Measurements from ENCODE around the gene LONRF3. TPM values are rescaled to one million over a fixed set of nuclear protein-coding genes. Genes with fewer than 3 reads are reported as not detected.

The LONRF3 gene
- total RNA-seq, 4 donors from 2014 or later, result 2.8 to 27.3 (median 17.3) TPM

GRCh38 chrX:119003462-119003861, 29.0 kb downstream of the LONRF3 start:
- DNase-seq, result no peak
- TF ChIP-seq POLR2A (IDR thresholded peaks at IDR 0.05), result no peak
- no peaks in the 10 kb centered on the region for H3K36me3 ChIP-seq
- H3K27me3 ChIP-seq, result no peaks in the 10 kb centered on the region
- no peaks in the 10 kb centered on the region for H3K4me1 ChIP-seq
- intact Hi-C loops (cut with DNase I; ENCODE audit: low total_unique reads) (no loop called here), in situ Hi-C loops (cut with MboI; ENCODE audit: low pct_ligation_motif_present in 1 of 4, low pct_unique_long_range_greater_than_20kb in 1 of 4, low sequenced_read_pairs in 3 of 4) (loop anchor here in 3 of 4 donors (10.0 to 25.0 kb wide), 2 partner anchors 159 to 166 kb away; no protein-coding TSS in a partner anchor)
- H3K9me3 ChIP-seq, result no peaks in the 10 kb centered on the region
- H3K27ac ChIP-seq, result no peak overlapping the region
- WGBS, 2 donors (ENCODE audit: low coverage in 1 of 2), result 27 to 34% methylated on average over 3 of the region's 3 CpGs
- H3K4me3 ChIP-seq, result no peak overlapping the region

- H3K4me1 ChIP-seq, result no peaks in the 10 kb centered on the region
- intact Hi-C loops (cut with DNase I; ENCODE audit: low total_unique reads) (no loop called here), in situ Hi-C loops (cut with MboI; ENCODE audit: low pct_ligation_motif_present in 1 of 4, low pct_unique_long_range_greater_than_20kb in 1 of 4, low sequenced_read_pairs in 3 of 4) (loop anchor here in 3 of 4 donors (10.0 to 25.0 kb wide), 2 partner anchors 160 to 168 kb away; no protein-coding TSS in a partner anchor)
- 21% methylated on average over 5 of the region's 5 CpGs; no CpG with 5 or more reads in 1 of the 2 donors for WGBS, 2 donors (ENCODE audit: low coverage in 1 of 2)
- H3K36me3 ChIP-seq, result no peaks in the 10 kb centered on the region
- no peak overlapping the region for H3K4me3 ChIP-seq
- no peak overlapping the region for H3K27ac ChIP-seq
- DNase-seq, result peak; percentile 53
- H3K27me3 ChIP-seq, result no peaks in the 10 kb centered on the region
- TF ChIP-seq CTCF (IDR thresholded peaks at IDR 0.05) (peak; percentile 46 to 95 (median 69)), EP300 (IDR thresholded peaks at IDR 0.05; ENCODE audit: low read depth) (no peak)
- no peaks in the 10 kb centered on the region for H3K9me3 ChIP-seq
These were observed 30.6 kb downstream of the LONRF3 start for GRCh38 chrX:119004920-119005524.

- 91% methylated on average over 3 of the region's 3 CpGs; no CpG with 5 or more reads in 1 of the 2 donors for WGBS, 2 donors (ENCODE audit: low coverage in 1 of 2)
- in situ Hi-C loops (cut with MboI; ENCODE audit: low pct_ligation_motif_present in 1 of 4, low pct_unique_long_range_greater_than_20kb in 1 of 4, low sequenced_read_pairs in 3 of 4), result loop anchor here in 3 of 4 donors (10.0 to 25.0 kb wide), 2 partner anchors 162 to 170 kb away; no protein-coding TSS in a partner anchor
- H3K4me3 ChIP-seq, result no peak overlapping the region
These were observed 32.9 kb downstream of the LONRF3 start for GRCh38 chrX:119007189-119007770.

GRCh38 chrX:119008110-119008744, 33.8 kb downstream of the LONRF3 start:
- peak; percentile 21 for DNase-seq
- intact Hi-C loops (cut with DNase I; ENCODE audit: low total_unique reads), result no loop called here
- WGBS, 2 donors (ENCODE audit: low coverage in 1 of 2), result 0 to 10% methylated on average over 1 to 3 of the region's 3 CpGs
- no peaks in the 10 kb centered on the region for H3K4me1 ChIP-seq
- in situ Hi-C loops (cut with MboI; ENCODE audit: low pct_ligation_motif_present in 1 of 4, low pct_unique_long_range_greater_than_20kb in 1 of 4, low sequenced_read_pairs in 3 of 4), result loop anchor here in 3 of 4 donors (10.0 to 25.0 kb wide), 2 partner anchors 163 to 171 kb away; no protein-coding TSS in a partner anchor
- no peak overlapping the region for H3K27ac ChIP-seq
- H3K36me3 ChIP-seq, result no peaks in the 10 kb centered on the region
- no peak overlapping the region for H3K4me3 ChIP-seq
- H3K27me3 ChIP-seq, result no peaks in the 10 kb centered on the region
- peak; percentile 31 to 60 (median 44) for TF ChIP-seq CTCF (IDR thresholded peaks at IDR 0.05)
- TF ChIP-seq POLR2A (IDR thresholded peaks at IDR 0.05), result no peak
- no peaks in the 10 kb centered on the region for H3K9me3 ChIP-seq

More at GRCh38 chrX:119007189-119007770, 32.9 kb downstream of the LONRF3 start:
- Histone ChIP-seq H3K36me3 (no peaks in the 10 kb centered on the region), H3K27ac (no peak overlapping the region), H3K4me1 (no peaks in the 10 kb centered on the region), H3K9me3 (no peaks in the 10 kb centered on the region), H3K27me3 (no peaks in the 10 kb centered on the region)
- no peak for TF ChIP-seq POLR2A (IDR thresholded peaks at IDR 0.05)
- no peak for TF ChIP-seq EP300 (IDR thresholded peaks at IDR 0.05; ENCODE audit: low read depth)
- DNase-seq, result no peak
- intact Hi-C loops (cut with DNase I; ENCODE audit: low total_unique reads), result no loop called here

- no peaks in the 10 kb centered on the region for H3K27me3 ChIP-seq
- intact Hi-C loops (cut with DNase I; ENCODE audit: low total_unique reads), result no loop called here
- no peaks in the 10 kb centered on the region for H3K9me3 ChIP-seq
- in situ Hi-C loops (cut with MboI; ENCODE audit: low pct_ligation_motif_present in 1 of 4, low pct_unique_long_range_greater_than_20kb in 1 of 4, low sequenced_read_pairs in 3 of 4), result loop anchor here in 3 of 4 donors (10.0 to 25.0 kb wide), 2 partner anchors 164 to 172 kb away; no protein-coding TSS in a partner anchor
- no peak for DNase-seq
- TF ChIP-seq POLR2A (IDR thresholded peaks at IDR 0.05) (no peak), CTCF (IDR thresholded peaks at IDR 0.05) (no peak), EP300 (IDR thresholded peaks at IDR 0.05; ENCODE audit: low read depth) (no peak)
- 80 to 90% methylated on average over 2 to 4 of the region's 4 CpGs for WGBS, 2 donors (ENCODE audit: low coverage in 1 of 2)
- no peak overlapping the region for H3K27ac ChIP-seq
- H3K36me3 ChIP-seq, result no peaks in the 10 kb centered on the region
- H3K4me1 ChIP-seq, result no peaks in the 10 kb centered on the region
- H3K4me3 ChIP-seq, result no peak overlapping the region
These were observed 34.7 kb downstream of the LONRF3 start for GRCh38 chrX:119009071-119009470.
